NCI-H146 (cell line): ENCODE data around the gene ATF6B.
"Not testable (repeated sequence)": the region's sequence is repeated elsewhere in the genome, so short reads cannot be mapped to it uniquely, and the experiment has no call there.

Experiments used
- DNase-seq: peaks from one replicate; lab custom pipeline; 2025; lab: John Stamatoyannopoulos, UW

The ATF6B gene

DNA sequence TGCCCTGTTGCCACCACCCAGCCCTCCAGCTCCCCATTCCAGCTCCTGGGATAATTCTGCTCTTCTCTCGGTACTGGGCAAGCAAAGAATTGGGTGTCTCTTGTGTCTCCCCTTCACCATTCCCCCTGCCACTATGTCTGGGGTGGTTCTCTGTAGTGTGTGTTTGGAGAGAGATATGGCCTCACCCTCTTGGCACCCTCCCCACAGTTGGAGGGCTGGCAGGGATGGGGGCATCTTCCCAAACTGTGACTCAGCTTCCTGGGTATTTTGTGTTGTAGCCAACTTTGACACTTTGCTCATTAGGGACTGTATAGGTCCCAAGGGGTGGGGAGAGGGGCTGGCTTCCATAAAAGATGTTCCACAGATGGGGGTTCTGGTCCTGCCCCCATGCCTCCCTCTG, 20.6 kb downstream of the ATF6B start:
- DNase-seq = no peak

DNA sequence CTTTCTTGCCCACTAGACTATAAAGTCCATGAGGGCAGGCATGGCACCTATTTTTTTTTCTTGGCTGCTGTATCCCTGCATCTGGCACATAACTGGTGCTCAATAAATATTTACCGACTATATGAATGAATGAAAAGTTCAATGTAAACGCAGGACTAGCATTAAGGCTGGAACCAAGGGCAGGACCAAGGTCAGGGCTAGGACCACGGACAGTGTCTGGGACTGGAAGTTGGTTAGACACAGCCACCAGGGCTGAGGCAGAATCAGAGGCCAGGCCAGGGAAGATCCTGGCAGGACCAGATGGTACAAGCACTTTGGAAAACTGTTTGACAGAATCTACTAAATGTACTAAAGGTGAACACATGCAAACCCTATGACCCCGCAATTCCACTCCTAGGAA, 22.6 kb downstream of the ATF6B start:
- no peak for DNase-seq

DNA sequence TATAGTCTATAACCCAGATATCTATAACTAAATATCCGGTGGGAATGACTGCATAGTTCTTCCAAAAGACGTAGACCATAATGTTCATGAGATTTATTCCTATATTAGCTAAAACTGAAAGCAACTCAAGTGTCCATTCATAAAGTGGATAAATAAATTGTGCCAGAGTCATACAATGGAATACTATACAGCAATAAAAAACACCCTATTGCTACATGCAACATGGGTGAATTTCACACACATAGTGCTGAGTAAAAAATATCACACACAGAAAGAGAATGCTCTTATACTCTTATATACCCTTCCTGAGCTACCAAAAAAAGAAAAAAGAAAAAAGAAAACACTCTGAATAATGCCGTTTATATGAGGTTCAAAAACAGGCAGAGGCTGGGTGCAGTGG, 25.8 kb downstream of the ATF6B start:
- no peak for DNase-seq

DNA sequence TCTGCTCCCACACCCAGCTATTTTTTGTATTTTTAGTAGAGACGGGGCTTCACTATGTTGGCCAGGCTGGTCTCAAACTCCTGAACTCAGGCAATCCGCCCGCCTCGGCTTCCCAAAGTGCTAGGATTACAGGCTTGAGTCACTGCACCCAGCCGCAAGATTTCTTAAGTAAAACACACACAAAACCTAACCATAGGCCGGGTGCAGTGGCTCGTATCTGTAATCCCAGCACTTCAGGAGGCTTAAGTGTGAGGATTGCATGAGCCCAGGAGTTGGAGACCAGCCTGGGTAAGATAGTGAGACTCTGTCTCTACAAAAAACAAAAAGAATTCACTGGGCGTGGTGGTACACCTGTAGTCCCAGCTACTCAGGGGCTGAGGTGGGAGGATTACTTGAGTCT, 27.8 kb downstream of the ATF6B start:
- DNase-seq = not testable (repeated sequence)

DNA sequence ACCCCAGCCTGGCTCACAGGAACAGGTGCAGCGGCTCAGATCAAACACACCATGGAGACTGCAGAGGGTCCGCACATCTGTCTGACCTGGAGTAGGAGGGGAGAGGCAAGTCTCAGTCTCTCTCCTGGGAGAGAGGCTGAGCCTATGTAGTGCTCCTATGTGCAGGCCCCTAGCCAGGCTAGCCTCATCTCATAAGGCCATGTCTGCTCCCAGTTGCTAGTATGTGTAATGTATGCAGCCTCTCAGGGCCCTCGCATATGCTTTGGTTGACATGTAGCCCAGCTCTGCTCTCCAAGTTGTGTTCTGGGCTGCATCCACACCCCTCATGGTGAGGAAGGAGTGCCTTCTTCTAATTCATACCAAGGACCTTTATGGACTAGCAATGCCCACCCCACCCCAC, 30.7 kb downstream of the ATF6B start:
- DNase-seq = no peak

DNA sequence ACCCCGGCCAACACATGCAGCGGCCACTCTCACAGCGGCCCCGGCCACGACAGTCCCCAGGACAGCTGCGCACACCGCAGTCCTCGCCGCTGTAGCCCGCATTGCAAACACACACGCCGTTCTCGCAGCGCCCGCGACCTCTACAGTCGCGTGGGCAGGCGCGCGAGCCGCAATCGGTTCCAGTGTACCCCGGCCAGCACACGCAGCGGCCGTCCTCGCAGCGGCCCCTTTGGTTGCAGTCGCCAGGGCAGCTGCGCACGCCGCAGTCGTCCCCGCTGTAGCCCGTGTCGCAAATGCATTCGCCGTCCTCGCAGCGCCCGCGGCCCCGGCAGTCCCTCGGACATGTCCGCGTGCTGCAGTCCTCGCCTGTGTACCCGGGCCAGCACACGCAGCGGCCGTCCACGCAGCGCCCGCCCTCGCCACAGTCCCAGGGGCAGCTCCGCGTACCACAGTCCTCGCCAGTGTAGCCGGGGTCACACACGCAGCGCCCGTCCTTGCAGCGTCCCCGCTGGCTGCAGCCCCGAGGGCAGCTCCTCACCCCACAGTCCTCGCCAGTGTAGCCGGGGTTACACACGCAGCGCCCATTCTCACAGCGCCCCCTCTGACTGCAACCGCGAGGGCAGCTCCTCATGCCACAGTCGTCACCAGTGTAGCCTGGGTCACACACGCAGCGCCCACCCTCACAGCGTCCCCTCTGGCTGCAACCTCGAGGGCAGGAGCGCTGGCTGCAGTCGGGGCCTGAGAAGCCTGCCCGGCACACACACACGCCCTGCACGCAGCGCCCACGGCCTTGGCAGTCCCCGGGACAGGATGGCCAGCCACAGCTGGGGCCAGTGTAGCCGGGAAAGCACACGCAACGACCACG, 31.4 kb downstream of the ATF6B start:
- no peak for DNase-seq

DNA sequence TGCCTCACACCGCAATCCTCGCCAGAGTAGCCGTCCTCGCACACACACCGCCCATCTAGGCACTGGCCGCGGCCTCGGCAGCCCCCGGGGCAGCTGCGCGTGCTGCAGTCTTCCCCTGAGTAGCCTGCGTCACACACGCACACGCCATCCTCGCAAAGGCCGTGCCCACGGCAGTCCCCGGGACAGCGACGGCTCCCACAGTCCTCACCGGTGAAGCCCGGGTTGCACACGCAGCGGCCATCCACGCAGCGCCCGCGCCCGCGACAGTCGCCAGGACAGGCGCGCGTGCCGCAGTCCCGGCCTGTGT, 32.0 kb downstream of the ATF6B start:
- DNase-seq = no peak

DNA sequence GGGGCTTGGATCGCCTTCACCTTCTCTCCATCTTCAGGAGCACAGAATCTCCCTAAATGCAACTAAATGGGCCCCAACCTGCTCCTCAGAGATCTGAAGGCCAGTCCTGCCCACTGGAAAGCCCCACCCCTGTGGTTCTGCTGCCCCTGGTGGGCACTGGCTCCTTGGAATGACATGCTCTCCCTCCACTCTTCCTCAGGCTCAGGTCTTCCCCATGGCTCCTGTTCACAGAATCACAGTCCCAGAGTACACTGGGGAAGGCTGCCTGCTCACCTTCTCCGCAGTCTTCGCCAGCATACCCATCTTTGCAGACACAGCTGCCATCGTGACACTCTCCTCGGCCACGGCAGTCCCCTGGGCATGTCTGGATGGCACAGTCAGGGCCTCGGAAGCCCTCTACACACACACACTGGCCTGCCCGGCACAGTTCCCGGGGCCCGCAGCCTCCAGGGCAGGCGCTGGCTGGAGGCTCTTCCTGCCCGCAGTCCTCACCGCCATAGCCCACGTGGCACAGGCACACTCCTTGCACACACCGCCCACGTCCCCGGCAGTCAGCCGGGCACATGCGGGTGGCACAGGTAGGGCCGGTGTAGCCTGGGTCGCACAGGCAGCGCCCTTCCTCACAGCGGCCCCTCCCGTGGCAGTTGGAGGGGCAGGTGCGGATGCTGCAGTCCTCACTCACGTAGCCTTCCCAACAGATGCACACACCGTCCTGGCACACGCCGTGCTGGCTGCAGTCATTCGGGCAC, 32.5 kb downstream of the ATF6B start:
- DNase-seq = no peak

DNA sequence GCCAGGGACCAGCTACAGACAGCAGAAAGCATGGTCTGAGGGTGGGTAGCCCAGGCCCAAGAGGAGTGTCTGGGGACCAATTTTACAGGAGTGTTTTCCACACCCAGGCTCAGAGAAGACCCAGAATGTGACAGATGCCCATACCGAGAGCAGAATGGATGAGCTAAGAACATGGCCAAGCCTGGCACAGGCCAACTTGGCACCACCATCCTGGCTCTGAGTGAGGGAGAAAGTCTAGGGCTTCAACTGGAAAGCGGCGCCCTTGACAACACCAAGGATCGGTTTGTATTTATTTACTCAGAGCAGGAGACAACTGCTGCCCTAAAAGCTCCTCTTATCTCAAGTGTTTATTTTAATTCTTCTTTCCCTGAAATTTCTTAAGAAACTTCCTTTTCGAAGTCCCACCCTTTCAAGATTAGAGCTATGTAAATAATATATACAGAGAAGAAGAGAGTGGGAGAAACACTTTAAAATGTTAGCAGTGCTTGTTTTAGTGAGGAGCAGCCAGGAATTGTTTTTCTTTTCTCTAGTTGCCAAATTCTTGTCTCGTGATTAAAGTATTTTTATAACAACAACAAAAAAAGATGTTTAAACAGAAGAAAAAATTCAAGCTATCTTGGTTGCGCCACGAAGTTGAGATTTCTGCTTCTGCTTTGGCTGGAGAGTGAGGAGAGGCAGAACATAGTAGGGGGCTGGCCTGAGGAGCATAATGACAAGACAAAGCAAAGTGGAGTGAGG, 35.1 kb downstream of the ATF6B start:
- DNase-seq = no peak

DNA sequence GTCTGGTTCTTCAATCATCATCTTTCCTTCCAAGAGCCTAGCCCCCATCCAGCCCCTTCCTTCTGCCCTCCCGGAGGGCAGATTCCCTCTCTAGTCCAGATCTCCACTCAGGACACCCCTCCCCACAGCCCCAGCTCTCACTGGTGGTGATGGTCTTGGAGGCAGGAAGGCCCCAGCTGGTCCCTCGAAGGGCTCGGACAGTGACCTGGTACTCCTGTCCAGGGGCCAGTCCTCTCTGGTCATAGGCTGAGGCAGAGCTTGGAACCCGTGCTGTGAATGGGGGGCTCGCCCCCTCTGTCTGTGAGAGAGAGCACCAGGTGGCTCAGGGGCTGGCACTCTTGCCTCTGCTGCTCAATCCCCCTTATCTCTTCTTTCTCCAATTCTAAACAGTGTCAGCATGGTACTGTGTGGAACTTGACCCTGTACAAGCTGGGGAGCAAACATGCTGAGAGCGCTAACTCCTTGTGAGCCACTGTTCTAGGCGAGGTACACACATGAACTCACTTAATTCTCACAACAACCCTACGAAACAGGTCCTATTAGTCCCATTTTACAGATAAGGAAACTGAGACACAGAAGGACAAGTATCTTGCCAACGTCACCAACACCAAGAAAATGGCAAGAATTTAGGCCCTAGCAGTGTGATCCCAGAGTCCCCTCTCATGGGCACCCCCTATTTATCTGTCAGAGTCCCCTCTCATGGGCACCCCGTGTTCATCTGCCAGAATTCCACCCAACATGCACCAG, 38.8 kb downstream of the ATF6B start:
- DNase-seq = no peak

DNA sequence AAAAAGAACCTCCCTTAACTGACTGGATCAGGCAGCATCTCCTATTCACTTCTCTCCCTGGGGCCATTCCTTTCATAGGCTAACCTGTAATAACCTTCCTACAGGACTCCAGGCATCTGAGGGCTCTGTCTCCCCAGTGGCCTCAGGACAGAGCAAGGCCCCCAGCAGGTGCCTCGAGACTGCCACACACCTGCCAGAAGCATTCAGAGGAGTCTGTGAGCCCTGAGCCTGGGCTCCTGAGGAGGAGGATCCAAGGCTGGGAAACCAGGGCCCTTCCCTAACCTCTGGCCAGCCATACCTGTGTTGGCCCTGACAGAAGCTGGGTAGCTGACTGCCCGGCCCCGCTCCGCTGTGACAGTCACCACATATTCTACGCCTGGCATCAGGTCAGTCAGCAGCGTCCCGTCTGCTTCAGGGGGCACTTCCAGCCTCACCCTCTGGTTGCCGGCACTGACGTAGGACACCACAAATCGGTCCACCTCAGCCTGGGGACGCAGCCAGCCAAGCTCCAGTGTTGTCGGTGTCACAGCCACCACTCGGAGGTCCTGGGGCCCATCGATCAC, 39.5 kb downstream of the ATF6B start:
- DNase-seq = no peak

DNA sequence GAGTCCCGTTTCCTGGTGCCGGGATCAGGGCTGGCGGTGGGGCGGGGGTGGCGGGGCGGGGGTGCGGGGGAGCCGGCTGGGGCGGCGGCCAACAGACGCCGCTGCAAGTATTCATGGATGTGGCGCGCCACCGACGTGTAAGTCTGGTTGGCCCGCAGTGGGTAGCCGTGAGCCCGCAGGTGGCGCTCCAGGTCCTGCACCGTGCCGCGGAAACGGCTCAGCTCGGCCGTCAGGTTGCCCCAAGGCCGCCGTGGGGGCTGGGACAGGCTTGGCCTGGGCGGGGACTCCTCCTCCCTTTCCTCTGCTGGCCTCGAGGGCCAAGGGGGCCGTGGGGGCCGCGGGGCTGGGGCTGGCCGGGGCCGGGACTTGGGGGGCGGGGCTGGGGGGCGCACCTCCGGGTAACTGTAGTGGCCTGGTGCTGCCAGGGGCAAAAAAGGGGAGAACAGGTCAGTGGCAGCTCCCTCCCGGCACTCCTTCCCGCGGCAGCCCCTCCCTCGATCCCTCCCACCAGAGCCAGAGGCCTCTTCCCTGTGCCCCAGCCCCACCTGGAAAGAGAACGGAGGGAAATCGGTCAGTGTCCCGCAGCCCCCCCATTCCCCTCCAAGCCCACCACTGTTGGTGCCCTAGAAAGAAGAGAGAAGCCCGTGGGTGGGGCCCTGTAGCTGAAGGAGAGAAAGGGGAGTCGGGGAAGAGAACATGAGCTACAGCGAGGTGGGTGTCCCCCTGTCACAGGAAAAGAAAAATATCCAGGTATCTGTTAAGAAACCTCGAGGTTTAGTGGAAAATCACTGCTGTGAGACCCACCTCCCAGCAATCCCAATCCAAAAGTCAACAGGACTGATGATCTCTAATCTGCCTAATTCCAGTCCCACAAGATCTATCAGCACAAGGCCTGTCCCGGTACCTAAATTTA, 40.2 kb downstream of the ATF6B start:
- peak; percentile 62 for DNase-seq

DNA sequence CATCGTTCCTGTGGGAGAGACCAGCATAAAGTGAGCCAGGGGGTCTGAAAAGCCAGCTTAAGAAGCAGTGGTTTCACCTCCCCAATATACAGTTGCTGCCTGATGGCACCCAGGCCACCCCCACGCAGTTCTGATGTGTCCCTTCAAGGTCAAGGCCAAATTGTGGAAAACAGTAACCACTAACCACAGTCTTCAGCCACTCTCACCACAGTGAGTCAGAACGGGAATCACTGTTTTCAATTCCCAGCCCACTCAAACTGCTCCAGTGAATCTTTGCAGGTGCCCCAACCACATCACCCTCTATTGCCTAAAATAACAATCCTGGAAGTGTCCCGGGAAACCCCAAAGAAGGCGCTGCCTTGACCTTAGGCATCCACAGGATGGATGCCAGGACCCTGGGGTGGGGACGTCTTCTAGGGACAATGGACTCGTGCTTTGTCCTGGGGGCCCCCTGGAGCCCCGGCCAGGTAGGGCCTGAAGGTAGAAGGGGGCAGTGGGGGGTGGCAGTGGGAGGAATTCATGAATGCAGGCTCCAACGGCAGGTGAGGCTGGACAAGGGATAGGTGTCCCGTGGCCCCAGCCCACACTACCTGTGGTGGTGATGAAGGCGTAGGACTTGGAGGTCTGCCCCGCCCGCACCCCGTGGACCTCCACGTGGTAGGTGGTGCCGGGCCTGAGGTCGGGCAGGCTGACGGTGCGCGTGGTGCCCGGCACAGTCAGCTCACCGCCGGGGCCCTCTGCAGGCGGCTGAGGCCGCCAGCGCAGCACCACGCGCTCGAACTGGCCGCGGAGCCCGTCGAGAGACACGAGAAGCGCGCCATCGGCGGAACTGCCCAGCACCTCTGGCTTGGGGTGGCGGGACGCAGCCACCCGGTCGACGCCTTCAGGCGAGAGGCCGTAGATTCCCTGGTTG, 41.1 kb downstream of the ATF6B start:
- DNase-seq = no peak

DNA sequence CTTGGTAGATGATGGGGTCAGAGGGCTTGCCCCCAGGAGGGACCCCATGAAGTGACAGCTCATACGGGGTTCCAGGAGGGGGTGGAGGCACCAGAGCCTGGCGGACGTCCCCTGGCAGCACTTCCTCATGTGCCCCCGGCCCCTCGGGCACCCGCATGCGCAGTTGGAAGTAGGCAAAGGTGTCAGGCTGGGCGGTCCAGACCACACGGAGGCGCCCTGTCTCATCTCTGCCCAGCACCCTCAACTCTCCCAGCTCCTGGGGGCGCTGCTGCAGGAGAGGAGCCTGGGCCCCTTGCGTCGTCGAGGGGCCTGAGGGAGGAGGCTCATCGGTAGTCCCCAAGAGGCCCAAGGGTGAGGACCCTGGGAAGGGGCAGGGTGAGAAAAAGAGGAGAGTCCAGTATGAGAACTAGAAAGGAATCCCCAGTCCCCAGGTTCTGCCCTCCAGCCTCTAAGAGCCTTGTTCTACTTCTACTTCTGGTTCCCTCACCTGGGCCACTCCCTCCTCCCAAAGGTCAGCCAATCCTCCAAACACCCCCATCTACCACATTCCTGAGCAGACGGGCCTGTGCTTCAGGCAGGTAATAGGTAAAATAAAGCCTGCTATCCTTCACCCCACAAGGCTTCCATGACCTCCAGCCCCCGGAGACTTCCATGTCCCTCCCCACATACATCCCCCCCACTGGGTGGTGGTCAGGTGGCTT, 42.1 kb downstream of the ATF6B start:
- DNase-seq = no peak

DNA sequence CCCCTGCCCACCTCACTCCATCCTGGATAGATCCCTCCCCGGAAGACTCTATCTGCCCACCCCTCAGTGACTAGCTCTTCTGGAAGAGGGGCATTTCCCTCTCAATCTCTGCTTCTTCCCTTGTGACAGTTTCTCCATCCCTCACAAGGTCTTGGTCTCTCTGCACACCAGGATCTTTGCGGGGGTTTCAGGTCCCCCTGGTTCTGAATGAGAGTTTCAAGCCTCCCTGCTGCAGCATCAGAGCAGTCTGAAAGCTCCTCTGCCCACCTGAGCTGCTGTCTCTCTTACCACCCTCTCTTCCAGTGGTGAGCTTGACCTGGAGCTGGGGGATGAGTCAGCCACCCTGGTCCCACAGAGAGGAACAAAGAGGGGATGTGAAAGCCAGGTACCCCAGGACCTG, 43.3 kb downstream of the ATF6B start:
- no peak for DNase-seq

DNA sequence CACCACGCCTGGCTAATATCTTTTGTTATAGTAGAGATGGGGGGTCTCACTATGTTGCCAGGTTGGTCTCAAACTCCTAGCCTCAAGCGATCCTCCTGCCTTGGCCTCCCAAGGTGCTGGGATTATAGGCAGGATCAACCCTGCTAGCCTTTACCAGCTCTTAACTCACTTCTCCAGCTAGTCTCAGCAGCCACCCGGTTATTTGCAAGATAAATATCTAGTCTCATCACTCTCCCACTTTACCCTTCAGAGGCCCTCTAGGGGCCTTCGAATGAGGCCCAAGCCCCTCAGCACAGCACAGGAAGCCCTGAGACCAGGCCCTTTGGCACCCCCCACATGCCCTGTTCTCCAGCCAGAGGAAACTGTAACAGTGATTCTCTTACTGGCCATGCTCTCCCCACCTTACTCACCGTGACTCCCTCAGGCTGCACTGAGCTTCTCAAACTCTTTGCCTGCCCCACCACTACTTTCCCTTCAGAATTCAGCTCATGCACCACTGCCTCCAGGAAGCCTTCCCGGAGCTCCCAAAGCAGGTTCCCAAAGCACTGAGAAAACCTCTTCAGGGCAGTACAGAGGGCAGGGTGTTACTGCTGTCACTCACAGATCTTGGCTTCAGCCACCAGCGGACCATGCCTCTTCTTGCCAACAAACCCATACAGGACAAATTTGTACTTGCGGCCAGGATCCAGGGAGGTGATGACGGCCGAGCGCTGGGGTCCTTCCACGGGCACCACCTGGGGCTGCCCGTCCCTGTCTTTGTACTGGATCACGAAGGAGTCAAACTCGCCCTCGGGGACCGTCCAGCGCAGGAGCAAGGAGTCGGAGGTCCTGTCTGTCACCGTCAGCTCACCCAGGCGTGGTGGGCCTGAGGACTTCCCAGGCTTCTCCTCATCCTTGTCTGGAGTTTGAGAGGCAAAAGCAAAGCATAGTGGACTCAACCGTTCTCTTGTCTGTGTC, 44.0 kb downstream of the ATF6B start:
- no peak for DNase-seq

DNA sequence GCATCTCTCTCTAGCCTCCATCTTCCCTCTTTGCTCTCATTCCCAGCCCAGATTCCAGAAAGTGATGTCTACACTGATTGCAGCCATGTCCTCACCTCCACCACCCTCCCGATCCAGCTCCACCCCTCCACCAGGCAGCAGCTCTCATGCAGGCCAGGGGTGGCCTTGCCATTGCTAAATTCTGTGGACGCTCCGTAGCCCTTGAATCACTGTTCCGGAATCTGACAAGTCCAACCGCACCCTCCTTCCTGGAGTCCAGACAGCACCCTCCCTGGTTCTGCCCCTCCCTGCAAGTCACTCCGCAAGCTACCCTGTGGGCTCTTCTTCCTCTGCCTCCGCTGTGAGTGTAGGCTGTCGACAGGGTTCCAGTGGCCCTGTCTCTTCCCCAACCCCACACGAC, 45.1 kb downstream of the ATF6B start:
- no peak for DNase-seq

DNA sequence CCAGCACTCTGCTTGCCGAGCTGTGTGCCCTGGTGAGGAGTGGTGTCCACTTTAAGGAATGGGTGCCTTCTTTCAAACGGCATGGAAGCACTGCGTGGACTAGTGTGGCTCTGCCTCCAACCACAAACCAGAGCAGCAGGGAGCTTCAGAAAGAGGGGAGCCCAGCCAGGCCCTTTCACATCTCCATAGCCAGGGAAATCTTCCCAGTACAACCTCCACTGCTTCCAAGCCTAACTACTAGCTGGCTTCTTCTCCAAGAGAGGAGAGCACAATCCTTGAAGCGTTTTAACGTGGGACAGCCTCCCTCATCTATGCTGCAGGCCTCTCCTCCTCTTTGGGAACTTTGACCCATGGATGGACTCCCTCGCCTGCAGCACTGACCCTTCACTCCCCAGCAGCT, 45.6 kb downstream of the ATF6B start:
- DNase-seq = no peak
